Measurements from ENCODE around the gene ZNF263. TPM values are rescaled to one million over a fixed set of nuclear protein-coding genes. Genes with fewer than 3 reads are reported as not detected.

ZNF263 gene
- total and polyA plus RNA-seq, 4 donors = 6.3 to 27.3 (median 13.3) TPM

DNA sequence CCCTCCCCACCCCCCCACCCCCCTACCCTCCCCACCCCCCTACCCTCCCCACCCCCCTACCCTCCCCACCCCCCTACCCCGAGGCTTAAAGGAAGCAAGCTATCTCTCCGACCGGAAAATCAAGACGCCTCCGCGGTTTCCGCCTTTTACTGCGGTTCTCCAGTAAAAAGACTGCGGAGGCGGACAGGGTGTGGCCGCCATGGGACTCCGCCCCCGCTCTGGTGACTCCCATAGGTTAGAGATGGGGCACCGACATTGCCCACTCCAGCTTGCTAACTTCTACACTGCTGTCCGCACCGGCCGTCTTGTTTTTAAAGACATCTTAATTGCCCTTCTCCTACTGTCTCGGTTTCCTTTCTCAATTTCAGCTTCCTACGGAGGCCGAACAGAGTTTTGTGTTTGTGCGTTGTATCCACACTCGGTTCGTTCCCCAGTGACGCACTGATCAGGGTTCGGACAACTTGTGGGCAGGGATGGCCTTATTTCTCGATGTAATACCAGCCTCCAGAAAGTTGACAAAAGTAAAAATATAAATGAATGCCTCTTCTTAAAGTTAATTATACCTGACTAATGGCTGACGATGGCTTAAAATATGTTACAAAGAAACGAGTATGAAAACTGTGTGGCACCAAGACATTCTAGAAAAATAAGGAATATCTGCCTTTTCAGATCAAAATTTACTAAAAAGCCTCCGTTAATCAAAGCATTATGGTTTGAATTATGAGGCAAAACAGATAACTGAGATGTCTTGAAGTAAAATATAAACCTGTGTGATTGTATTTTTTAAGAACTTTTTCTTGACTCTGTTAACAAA is 47.2 kb upstream of the ZNF263 start:
- H3K4me1 ChIP-seq (ENCODE audit: control insufficient read depth in 4 of 4, insufficient read depth in 4 of 4, low read length in 3 of 4) = peaks cover 2 to 11% (median 8%) of the 10 kb centered on the region in 4 donors
- peaks cover 5 to 20% (median 18%) of the 10 kb centered on the region in 4 donors for H3K36me3 ChIP-seq (ENCODE audit: control insufficient read depth in 4 of 4, insufficient read depth in 3 of 4, low read depth in 1 of 4, low read length in 3 of 4)
- no peaks in the 10 kb centered on the region for H3K27me3 ChIP-seq (ENCODE audit: control insufficient read depth in 4 of 4, insufficient read depth in 4 of 4, low read length in 3 of 4)
- H3K9me3 ChIP-seq (ENCODE audit: control insufficient read depth in 4 of 4, low read length in 3 of 4) = peaks cover 4 to 14% (median 7%) of the 10 kb centered on the region in 4 donors
- H3K27ac ChIP-seq (ENCODE audit: low read depth in 1 of 2, low read length in 2 of 2) = no peak overlapping the region
- H3K4me3 ChIP-seq (ENCODE audit: low read depth in 1 of 3, low read length in 3 of 3) = no peak overlapping the region
- H3K9ac ChIP-seq (ENCODE audit: low read depth in 1 of 2, low read length in 2 of 2) = no peak overlapping the region
- TF ChIP-seq SP1 (IDR thresholded peaks at IDR 0.05) (no peak), HNF4G (IDR thresholded peaks at IDR 0.05) (no peak), HNF4A (conservative IDR thresholded peaks at IDR 0.05) (no peak), FOXA2 (IDR thresholded peaks at IDR 0.05) (no peak), YY1 (IDR thresholded peaks at IDR 0.05) (no peak), RXRA (IDR thresholded peaks at IDR 0.05) (no peak), JUND (IDR thresholded peaks at IDR 0.05) (no peak), TAF1 (conservative IDR thresholded peaks at IDR 0.05) (no peak), RAD21 (IDR thresholded peaks at IDR 0.05) (no peak), NR2F2 (IDR thresholded peaks at IDR 0.05) (no peak), FOXA1 (IDR thresholded peaks at IDR 0.05) (no peak), EGR1 (IDR thresholded peaks at IDR 0.05; ENCODE audit: low read depth in 2 of 2) (no peak), GABPA (IDR thresholded peaks at IDR 0.05 in 1 of 2, conservative IDR thresholded peaks at IDR 0.05 in 1 of 2) (no peak)
- TF ChIP-seq, protein P1, sequence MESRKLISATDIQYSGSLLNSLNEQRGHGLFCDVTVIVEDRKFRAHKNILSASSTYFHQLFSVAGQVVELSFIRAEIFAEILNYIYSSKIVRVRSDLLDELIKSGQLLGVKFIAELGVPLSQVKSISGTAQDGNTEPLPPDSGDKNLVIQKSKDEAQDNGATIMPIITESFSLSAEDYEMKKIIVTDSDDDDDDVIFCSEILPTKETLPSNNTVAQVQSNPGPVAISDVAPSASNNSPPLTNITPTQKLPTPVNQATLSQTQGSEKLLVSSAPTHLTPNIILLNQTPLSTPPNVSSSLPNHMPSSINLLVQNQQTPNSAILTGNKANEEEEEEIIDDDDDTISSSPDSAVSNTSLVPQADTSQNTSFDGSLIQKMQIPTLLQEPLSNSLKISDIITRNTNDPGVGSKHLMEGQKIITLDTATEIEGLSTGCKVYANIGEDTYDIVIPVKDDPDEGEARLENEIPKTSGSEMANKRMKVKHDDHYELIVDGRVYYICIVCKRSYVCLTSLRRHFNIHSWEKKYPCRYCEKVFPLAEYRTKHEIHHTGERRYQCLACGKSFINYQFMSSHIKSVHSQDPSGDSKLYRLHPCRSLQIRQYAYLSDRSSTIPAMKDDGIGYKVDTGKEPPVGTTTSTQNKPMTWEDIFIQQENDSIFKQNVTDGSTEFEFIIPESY (IDR thresholded peaks at IDR 0.05) = no peak
- TF ChIP-seq, protein P2, sequence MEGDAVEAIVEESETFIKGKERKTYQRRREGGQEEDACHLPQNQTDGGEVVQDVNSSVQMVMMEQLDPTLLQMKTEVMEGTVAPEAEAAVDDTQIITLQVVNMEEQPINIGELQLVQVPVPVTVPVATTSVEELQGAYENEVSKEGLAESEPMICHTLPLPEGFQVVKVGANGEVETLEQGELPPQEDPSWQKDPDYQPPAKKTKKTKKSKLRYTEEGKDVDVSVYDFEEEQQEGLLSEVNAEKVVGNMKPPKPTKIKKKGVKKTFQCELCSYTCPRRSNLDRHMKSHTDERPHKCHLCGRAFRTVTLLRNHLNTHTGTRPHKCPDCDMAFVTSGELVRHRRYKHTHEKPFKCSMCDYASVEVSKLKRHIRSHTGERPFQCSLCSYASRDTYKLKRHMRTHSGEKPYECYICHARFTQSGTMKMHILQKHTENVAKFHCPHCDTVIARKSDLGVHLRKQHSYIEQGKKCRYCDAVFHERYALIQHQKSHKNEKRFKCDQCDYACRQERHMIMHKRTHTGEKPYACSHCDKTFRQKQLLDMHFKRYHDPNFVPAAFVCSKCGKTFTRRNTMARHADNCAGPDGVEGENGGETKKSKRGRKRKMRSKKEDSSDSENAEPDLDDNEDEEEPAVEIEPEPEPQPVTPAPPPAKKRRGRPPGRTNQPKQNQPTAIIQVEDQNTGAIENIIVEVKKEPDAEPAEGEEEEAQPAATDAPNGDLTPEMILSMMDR (IDR thresholded peaks at IDR 0.05; ENCODE audit: low read depth, low read length, missing input control) = no peak
- TF ChIP-seq, protein P3, sequence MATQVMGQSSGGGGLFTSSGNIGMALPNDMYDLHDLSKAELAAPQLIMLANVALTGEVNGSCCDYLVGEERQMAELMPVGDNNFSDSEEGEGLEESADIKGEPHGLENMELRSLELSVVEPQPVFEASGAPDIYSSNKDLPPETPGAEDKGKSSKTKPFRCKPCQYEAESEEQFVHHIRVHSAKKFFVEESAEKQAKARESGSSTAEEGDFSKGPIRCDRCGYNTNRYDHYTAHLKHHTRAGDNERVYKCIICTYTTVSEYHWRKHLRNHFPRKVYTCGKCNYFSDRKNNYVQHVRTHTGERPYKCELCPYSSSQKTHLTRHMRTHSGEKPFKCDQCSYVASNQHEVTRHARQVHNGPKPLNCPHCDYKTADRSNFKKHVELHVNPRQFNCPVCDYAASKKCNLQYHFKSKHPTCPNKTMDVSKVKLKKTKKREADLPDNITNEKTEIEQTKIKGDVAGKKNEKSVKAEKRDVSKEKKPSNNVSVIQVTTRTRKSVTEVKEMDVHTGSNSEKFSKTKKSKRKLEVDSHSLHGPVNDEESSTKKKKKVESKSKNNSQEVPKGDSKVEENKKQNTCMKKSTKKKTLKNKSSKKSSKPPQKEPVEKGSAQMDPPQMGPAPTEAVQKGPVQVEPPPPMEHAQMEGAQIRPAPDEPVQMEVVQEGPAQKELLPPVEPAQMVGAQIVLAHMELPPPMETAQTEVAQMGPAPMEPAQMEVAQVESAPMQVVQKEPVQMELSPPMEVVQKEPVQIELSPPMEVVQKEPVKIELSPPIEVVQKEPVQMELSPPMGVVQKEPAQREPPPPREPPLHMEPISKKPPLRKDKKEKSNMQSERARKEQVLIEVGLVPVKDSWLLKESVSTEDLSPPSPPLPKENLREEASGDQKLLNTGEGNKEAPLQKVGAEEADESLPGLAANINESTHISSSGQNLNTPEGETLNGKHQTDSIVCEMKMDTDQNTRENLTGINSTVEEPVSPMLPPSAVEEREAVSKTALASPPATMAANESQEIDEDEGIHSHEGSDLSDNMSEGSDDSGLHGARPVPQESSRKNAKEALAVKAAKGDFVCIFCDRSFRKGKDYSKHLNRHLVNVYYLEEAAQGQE (IDR thresholded peaks at IDR 0.05) = no peak
- TF ChIP-seq, protein P4, sequence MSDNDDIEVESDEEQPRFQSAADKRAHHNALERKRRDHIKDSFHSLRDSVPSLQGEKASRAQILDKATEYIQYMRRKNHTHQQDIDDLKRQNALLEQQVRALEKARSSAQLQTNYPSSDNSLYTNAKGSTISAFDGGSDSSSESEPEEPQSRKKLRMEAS (IDR thresholded peaks at IDR 0.05) = no peak
- TF ChIP-seq, protein P5, sequence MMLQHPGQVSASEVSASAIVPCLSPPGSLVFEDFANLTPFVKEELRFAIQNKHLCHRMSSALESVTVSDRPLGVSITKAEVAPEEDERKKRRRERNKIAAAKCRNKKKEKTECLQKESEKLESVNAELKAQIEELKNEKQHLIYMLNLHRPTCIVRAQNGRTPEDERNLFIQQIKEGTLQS (IDR thresholded peaks at IDR 0.05) = no peak
- DNase-seq (ENCODE audit: low spot score) = no peak
- 80% methylated on average over 29 of the region's 29 CpGs for WGBS
